HEK293 (cell line): Measurements from ENCODE around the gene SLC35F3.

ENCODE experiments used
- CTCF ChIA-PET: fragments of 350-600 bp; formaldehyde crosslinking; extraction: SDS; loops from one replicate; lab custom pipeline; 2021; ENCODE audit warnings: antibody characterized with exemption; lab: Yijun Ruan, JAX
- POLR2A ChIA-PET: fragments of 300-600 bp; formaldehyde crosslinking; extraction: SDS; loops from one replicate; lab custom pipeline; 2020; ENCODE audit warnings: antibody characterized with exemption, inconsistent platforms; lab: Yijun Ruan, JAX
- H3K27ac ChIP-seq: fragments of 200-500 bp; sonication (Bioruptor generic); 2 replicates; pipeline ENCODE4 v1.5.1; 2014; ENCODE audit warnings: low read depth, low read length, control low read depth, inconsistent platforms; ENCODE audit errors: extremely low read depth
- H3K36me3 ChIP-seq, 2 experiments: fragments of 200-500 bp in 1 of 2; sonication (Bioruptor generic) in 1 of 2; 1 replicate in 1 of 2; 2 replicates in 1 of 2; pipeline ENCODE4 v1.5.1; 2014 to 2017; ENCODE audit warnings: inconsistent platforms in 2 of 2, low read length in 2 of 2; ENCODE audit not compliant: control insufficient read depth in 2 of 2, insufficient read depth in 1 of 2
- H3K4me1 ChIP-seq: fragments of 200-500 bp; sonication (Bioruptor generic); 2 replicates; pipeline ENCODE4 v1.5.1; 2014; ENCODE audit warnings: mild to moderate bottlenecking, low read length, inconsistent platforms; ENCODE audit not compliant: control insufficient read depth, insufficient read depth
- H3K4me3 ChIP-seq: 2 replicates; pipeline ENCODE4 v1.5.1; 2011; ENCODE audit warnings: low read depth, mild to moderate bottlenecking, control low read depth, low read length, moderate library complexity
- H3K9me3 ChIP-seq: fragments of 200-500 bp; sonication (Bioruptor generic); 2 replicates; pipeline ENCODE4 v1.5.1; 2014; ENCODE audit warnings: low read depth, low read length, inconsistent platforms; ENCODE audit not compliant: control insufficient read depth, insufficient read depth
- BCL11B ChIP-seq: fragments of 450-650 bp; formaldehyde crosslinking; IDR thresholded peaks from 2 replicates; pipeline ENCODE4 v1.5.1; 2016; ENCODE audit warnings: low read depth, missing biosample characterization, missing genetic modification characterization
- FEZF1 ChIP-seq: fragments of 450-650 bp; formaldehyde crosslinking; IDR thresholded peaks from 2 replicates; pipeline ENCODE4 v1.5.1; 2016; ENCODE audit warnings: missing biosample characterization, missing genetic modification characterization
- GLI2 ChIP-seq: fragments of 450-650 bp; formaldehyde crosslinking; IDR thresholded peaks from 2 replicates; pipeline ENCODE4; 2017; ENCODE audit warnings: missing biosample characterization, missing genetic modification characterization, low read depth, borderline replicate concordance
- MEIS1 ChIP-seq: sonication (generic); formaldehyde crosslinking; IDR thresholded peaks from 2 replicates; pipeline ENCODE4 v1.8.1; 2022; ENCODE audit warnings: missing genetic modification reagents, mild to moderate bottlenecking, borderline replicate concordance
- SALL2 ChIP-seq: fragments of 450-650 bp; formaldehyde crosslinking; IDR thresholded peaks from 2 replicates; pipeline ENCODE4 v1.5.0; 2017; ENCODE audit warnings: missing biosample characterization, mild to moderate bottlenecking, missing genetic modification characterization, borderline replicate concordance
- TRIM28 ChIP-seq: IDR thresholded peaks from 2 replicates; pipeline ENCODE4 v1.6.1; 2011; ENCODE audit warnings: low read length, control low read depth, borderline replicate concordance
- ZFHX2 ChIP-seq: fragments of 450-650 bp; formaldehyde crosslinking; conservative IDR thresholded peaks from 2 replicates; pipeline ENCODE4 v1.5.1; 2016; ENCODE audit warnings: missing biosample characterization, missing genetic modification characterization
- ZFP41 ChIP-seq: fragments of 450-650 bp; formaldehyde crosslinking; IDR thresholded peaks from 2 replicates; pipeline ENCODE4 v1.5.1; 2016; ENCODE audit warnings: missing biosample characterization, missing genetic modification characterization, borderline replicate concordance
- ZFP69B ChIP-seq: fragments of 450-650 bp; formaldehyde crosslinking; IDR thresholded peaks from 2 replicates; pipeline ENCODE4 v1.5.1; 2016; ENCODE audit warnings: missing biosample characterization, missing genetic modification characterization
- ZIC2 ChIP-seq: fragments of 450-650 bp; formaldehyde crosslinking; IDR thresholded peaks from 2 replicates; pipeline ENCODE4 v1.5.1; 2016; ENCODE audit warnings: missing biosample characterization, missing genetic modification characterization
- ZNF121 ChIP-seq: fragments of 450-650 bp; formaldehyde crosslinking; IDR thresholded peaks from 2 replicates; pipeline ENCODE4 v1.5.1; 2016; ENCODE audit warnings: missing biosample characterization, missing genetic modification characterization
- ZNF146 ChIP-seq: fragments of 450-650 bp; formaldehyde crosslinking; IDR thresholded peaks from 2 replicates; pipeline ENCODE4 v1.5.1; 2016; ENCODE audit warnings: missing biosample characterization, missing genetic modification characterization
- ZNF157 ChIP-seq: fragments of 450-650 bp; formaldehyde crosslinking; IDR thresholded peaks from 2 replicates; pipeline ENCODE4 v1.5.1; 2016; ENCODE audit warnings: missing biosample characterization, missing genetic modification characterization
- ZNF175 ChIP-seq: fragments of 450-650 bp; formaldehyde crosslinking; IDR thresholded peaks from 2 replicates; pipeline ENCODE4 v1.5.1; 2016; ENCODE audit warnings: missing biosample characterization, missing genetic modification characterization
- ZNF184 ChIP-seq: fragments of 450-650 bp; IDR thresholded peaks from 2 replicates; pipeline ENCODE4 v1.5.1; 2018; ENCODE audit warnings: missing biosample characterization, mild to moderate bottlenecking, missing genetic modification characterization
- ZNF19 ChIP-seq: fragments of 450-650 bp; formaldehyde crosslinking; IDR thresholded peaks from 2 replicates; pipeline ENCODE4; 2016; ENCODE audit warnings: missing biosample characterization, missing genetic modification characterization, low read depth
- ZNF324 ChIP-seq: fragments of 450-650 bp; formaldehyde crosslinking; IDR thresholded peaks from 2 replicates; pipeline ENCODE4 v1.5.1; 2016; ENCODE audit warnings: missing biosample characterization, missing genetic modification characterization
- ZNF350 ChIP-seq: fragments of 450-650 bp; formaldehyde crosslinking; IDR thresholded peaks from 2 replicates; pipeline ENCODE4 v1.5.0; 2017; ENCODE audit warnings: missing biosample characterization, mild to moderate bottlenecking, missing genetic modification characterization
- ZNF423 ChIP-seq: fragments of 450-650 bp; formaldehyde crosslinking; IDR thresholded peaks from 2 replicates; pipeline ENCODE4 v1.5.1; 2016; ENCODE audit warnings: missing biosample characterization, missing genetic modification characterization
- ZNF501 ChIP-seq: fragments of 450-650 bp; formaldehyde crosslinking; IDR thresholded peaks from 2 replicates; pipeline ENCODE4 v1.5.1; 2016; ENCODE audit warnings: missing biosample characterization, missing genetic modification characterization
- ZNF549 ChIP-seq: fragments of 450-650 bp; IDR thresholded peaks from 2 replicates; pipeline ENCODE4 v1.5.1; 2018; ENCODE audit warnings: missing biosample characterization, missing genetic modification characterization, mild to moderate bottlenecking, inconsistent platforms, moderate library complexity
- ZNF571 ChIP-seq: fragments of 450-650 bp; formaldehyde crosslinking; IDR thresholded peaks from 2 replicates; pipeline ENCODE4 v1.5.0; 2017; ENCODE audit warnings: missing biosample characterization, missing genetic modification characterization
- ZNF600 ChIP-seq: fragments of 450-650 bp; formaldehyde crosslinking; IDR thresholded peaks from 2 replicates; pipeline ENCODE4 v1.5.1; 2016; ENCODE audit warnings: missing biosample characterization, missing genetic modification characterization
- ZNF610 ChIP-seq: fragments of 450-650 bp; formaldehyde crosslinking; IDR thresholded peaks from 2 replicates; pipeline ENCODE4 v1.5.1; 2016; ENCODE audit warnings: missing biosample characterization, missing genetic modification characterization, borderline replicate concordance
- ZNF623 ChIP-seq: fragments of 450-650 bp; formaldehyde crosslinking; IDR thresholded peaks from 2 replicates; pipeline ENCODE4 v1.5.1; 2016; ENCODE audit warnings: missing biosample characterization, missing genetic modification characterization
- ZNF629 ChIP-seq: fragments of 450-650 bp; formaldehyde crosslinking; IDR thresholded peaks from 2 replicates; pipeline ENCODE4 v1.5.1; 2017; ENCODE audit warnings: missing biosample characterization, missing genetic modification characterization
- ZNF677 ChIP-seq: fragments of 450-650 bp; IDR thresholded peaks from 2 replicates; pipeline ENCODE4 v1.5.0; 2018; ENCODE audit warnings: missing biosample characterization, mild to moderate bottlenecking, missing genetic modification characterization, moderate library complexity
- ZNF707 ChIP-seq: fragments of 450-650 bp; formaldehyde crosslinking; IDR thresholded peaks from 2 replicates; pipeline ENCODE4 v1.5.1; 2016; ENCODE audit warnings: missing biosample characterization, missing genetic modification characterization
- ZNF76 ChIP-seq: fragments of 450-650 bp; formaldehyde crosslinking; IDR thresholded peaks from 2 replicates; pipeline ENCODE4; 2016; ENCODE audit warnings: low read depth, missing biosample characterization, missing genetic modification characterization, borderline replicate concordance
- ZNF830 ChIP-seq: fragments of 450-650 bp; IDR thresholded peaks from 2 replicates; pipeline ENCODE4 v1.5.0; 2018; ENCODE audit warnings: missing biosample characterization, missing genetic modification characterization, low read depth, mild to moderate bottlenecking, moderate library complexity
- TF ChIP-seq, protein P1 (sequence below): fragments of 450-650 bp; formaldehyde crosslinking; IDR thresholded peaks from 2 replicates; pipeline ENCODE4 v1.5.1; 2016; ENCODE audit warnings: missing biosample characterization, missing genetic modification characterization
- TF ChIP-seq, protein P2 (sequence below): fragments of 450-650 bp; formaldehyde crosslinking; IDR thresholded peaks from 2 replicates; pipeline ENCODE4 v1.5.1; 2016; ENCODE audit warnings: missing biosample characterization, missing genetic modification characterization

The SLC35F3 gene

DNA sequence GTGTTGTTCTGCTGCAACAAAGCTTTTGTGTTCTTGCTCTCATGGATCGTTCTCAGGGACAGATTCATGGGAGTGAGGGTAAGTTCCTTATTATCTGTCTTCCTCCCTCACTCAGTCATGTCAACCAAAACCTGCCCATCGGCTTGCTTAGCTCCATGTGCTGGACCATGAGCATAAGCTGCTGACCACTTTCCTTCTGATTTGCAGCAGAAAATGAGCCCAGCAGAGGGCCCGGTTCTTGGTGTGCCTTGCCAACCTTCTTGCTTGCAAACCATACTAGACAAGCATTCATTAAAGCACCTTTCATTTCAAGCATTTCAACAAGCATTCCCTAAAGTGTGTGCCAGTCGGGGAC lies 404.7 kb downstream of the SLC35F3 start:
- H3K27ac ChIP-seq, result no peak overlapping the region
- CTCF ChIA-PET, result interaction anchor here (0.5 to 8.2 kb wide), 77 partner anchors 8 to 1795 kb away, joined by 3 to 199 read pairs (median 7); partner anchors contain the start of gene COA6
- TF ChIP-seq ZNF571 (tag by site-specific recombination) (no peak), GLI2 (tag by site-specific recombination) (no peak), BCL11B (tag by site-specific recombination) (no peak), ZNF423 (tag by site-specific recombination) (no peak), ZFHX2 (tag by site-specific recombination) (no peak), FEZF1 (tag by site-specific recombination) (no peak), ZNF175 (no peak), ZNF157 (tag by site-specific recombination) (no peak), ZNF184 (no peak), ZNF830 (tag by site-specific recombination) (no peak), ZNF76 (no peak), ZNF350 (no peak), ZIC2 (no peak), ZNF610 (tag by site-specific recombination) (no peak), ZNF146 (tag by site-specific recombination) (no peak), ZNF121 (tag by site-specific recombination) (no peak), ZNF629 (no peak)
- TF ChIP-seq, protein P1, sequence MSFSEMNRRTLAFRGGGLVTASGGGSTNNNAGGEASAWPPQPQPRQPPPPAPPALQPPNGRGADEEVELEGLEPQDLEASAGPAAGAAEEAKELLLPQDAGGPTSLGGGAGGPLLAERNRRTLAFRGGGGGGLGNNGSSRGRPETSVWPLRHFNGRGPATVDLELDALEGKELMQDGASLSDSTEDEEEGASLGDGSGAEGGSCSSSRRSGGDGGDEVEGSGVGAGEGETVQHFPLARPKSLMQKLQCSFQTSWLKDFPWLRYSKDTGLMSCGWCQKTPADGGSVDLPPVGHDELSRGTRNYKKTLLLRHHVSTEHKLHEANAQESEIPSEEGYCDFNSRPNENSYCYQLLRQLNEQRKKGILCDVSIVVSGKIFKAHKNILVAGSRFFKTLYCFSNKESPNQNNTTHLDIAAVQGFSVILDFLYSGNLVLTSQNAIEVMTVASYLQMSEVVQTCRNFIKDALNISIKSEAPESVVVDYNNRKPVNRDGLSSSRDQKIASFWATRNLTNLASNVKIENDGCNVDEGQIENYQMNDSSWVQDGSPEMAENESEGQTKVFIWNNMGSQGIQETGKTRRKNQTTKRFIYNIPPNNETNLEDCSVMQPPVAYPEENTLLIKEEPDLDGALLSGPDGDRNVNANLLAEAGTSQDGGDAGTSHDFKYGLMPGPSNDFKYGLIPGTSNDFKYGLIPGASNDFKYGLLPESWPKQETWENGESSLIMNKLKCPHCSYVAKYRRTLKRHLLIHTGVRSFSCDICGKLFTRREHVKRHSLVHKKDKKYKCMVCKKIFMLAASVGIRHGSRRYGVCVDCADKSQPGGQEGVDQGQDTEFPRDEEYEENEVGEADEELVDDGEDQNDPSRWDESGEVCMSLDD (tag by site-specific recombination), result no peak
- no peaks in the 10 kb centered on the region for H3K36me3 ChIP-seq
- POLR2A ChIA-PET, result interaction anchor here (1.2 kb wide), 2 partner anchors 169 to 184 kb away, joined by 3 to 4 read pairs; no protein-coding TSS in a partner anchor
- no peaks in the 10 kb centered on the region for H3K9me3 ChIP-seq
- no peak overlapping the region for H3K4me3 ChIP-seq
- H3K4me1 ChIP-seq, result no peaks in the 10 kb centered on the region

DNA sequence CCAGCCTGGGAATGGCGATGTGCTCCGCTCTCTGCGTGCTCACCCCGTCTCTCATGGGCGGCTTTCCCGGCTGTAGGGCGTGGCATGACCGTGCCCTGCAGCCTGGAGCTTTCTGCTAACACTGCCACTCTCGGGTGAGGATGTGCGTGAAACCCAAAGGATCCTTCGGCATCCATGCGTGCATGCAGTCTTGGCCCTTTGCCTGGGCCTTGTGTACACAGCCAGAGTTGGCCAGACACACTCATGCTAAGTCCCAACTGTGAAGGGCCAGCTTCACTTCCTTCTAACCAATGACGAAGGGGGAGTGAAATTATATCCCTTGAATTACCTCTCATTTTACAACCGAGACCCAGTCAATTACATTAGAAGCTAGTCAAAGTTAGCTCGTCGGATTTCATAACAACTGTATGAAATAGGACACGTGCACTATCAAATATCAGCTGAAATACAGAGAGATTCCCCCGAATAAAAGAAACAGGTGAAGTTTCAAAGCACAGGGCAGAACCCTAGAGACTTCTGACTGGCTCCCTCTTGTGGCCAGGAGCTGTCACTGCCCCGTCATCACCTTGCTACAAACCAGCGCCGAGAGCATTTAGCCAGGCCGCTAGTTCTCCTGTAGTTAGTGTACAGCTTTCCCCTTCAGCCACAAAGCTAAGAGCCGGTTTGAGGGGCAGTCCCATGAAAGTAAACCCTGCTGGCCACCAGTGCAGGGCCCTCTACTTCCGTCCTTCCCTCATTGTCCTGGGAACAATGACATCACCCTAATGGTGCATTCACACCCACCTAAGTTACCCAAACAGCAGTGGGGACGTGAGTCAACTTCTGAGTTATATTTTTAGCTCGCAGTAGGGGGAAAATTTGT lies 405.4 kb downstream of the SLC35F3 start:
- H3K4me3 ChIP-seq, result no peak overlapping the region
- ChIA-PET CTCF (interaction anchor here (0.5 to 8.2 kb wide), 101 partner anchors 9 to 1473 kb away, joined by 3 to 199 read pairs (median 5); partner anchors contain the start of gene COA6), POLR2A (interaction anchor here (1.2 kb wide), 2 partner anchors 168 to 184 kb away, joined by 3 to 4 read pairs; no protein-coding TSS in a partner anchor)
- H3K27ac ChIP-seq, result no peak overlapping the region
- no peaks in the 10 kb centered on the region for H3K4me1 ChIP-seq
- H3K36me3 ChIP-seq, result no peaks in the 10 kb centered on the region
- H3K9me3 ChIP-seq, result no peaks in the 10 kb centered on the region
- no peak for TF ChIP-seq SALL2 (tag by site-specific recombination)
- TF ChIP-seq ZNF501, result 0 out of 2 replicates have a peak, but pooled peaks have one; percentile 32
- TF ChIP-seq ZFP69B (tag by site-specific recombination), result 0 out of 2 replicates have a peak, but pooled peaks have one; percentile 41
- TF ChIP-seq ZNF423 (tag by site-specific recombination), result no peak
- no peak for TF ChIP-seq TRIM28
- TF ChIP-seq ZNF677 (tag by site-specific recombination), result no peak
- no peak for TF ChIP-seq ZNF324 (tag by site-specific recombination)
- TF ChIP-seq ZNF610 (tag by site-specific recombination), result no peak
- TF ChIP-seq ZNF549 (tag by site-specific recombination), result no peak
- no peak for TF ChIP-seq BCL11B (tag by site-specific recombination)
- TF ChIP-seq MEIS1 (CRISPR knock-in tag), result no peak
- TF ChIP-seq, protein P2, sequence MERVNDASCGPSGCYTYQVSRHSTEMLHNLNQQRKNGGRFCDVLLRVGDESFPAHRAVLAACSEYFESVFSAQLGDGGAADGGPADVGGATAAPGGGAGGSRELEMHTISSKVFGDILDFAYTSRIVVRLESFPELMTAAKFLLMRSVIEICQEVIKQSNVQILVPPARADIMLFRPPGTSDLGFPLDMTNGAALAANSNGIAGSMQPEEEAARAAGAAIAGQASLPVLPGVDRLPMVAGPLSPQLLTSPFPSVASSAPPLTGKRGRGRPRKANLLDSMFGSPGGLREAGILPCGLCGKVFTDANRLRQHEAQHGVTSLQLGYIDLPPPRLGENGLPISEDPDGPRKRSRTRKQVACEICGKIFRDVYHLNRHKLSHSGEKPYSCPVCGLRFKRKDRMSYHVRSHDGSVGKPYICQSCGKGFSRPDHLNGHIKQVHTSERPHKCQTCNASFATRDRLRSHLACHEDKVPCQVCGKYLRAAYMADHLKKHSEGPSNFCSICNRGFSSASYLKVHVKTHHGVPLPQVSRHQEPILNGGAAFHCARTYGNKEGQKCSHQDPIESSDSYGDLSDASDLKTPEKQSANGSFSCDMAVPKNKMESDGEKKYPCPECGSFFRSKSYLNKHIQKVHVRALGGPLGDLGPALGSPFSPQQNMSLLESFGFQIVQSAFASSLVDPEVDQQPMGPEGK (tag by site-specific recombination), result peak; percentile 30
- TF ChIP-seq ZNF623 (tag by site-specific recombination), result no peak
- no peak for TF ChIP-seq ZNF707 (tag by site-specific recombination)
- TF ChIP-seq ZFP41, result no peak
- no peak for TF ChIP-seq ZNF19 (tag by site-specific recombination)
- TF ChIP-seq ZNF600, result 0 out of 2 replicates have a peak, but pooled peaks have one; percentile 11
